HG02884 (cell line): ENCODE measurements around the gene KANK2.

Source experiments
- ATAC-seq: cut with Tn5 transposase; IDR thresholded peaks from one replicate; pipeline ENCODE4 v1.9.1; 2021; ENCODE audit warnings: mild to moderate bottlenecking, moderate library complexity; ENCODE audit not compliant: unreplicated experiment

The KANK2 gene

DNA sequence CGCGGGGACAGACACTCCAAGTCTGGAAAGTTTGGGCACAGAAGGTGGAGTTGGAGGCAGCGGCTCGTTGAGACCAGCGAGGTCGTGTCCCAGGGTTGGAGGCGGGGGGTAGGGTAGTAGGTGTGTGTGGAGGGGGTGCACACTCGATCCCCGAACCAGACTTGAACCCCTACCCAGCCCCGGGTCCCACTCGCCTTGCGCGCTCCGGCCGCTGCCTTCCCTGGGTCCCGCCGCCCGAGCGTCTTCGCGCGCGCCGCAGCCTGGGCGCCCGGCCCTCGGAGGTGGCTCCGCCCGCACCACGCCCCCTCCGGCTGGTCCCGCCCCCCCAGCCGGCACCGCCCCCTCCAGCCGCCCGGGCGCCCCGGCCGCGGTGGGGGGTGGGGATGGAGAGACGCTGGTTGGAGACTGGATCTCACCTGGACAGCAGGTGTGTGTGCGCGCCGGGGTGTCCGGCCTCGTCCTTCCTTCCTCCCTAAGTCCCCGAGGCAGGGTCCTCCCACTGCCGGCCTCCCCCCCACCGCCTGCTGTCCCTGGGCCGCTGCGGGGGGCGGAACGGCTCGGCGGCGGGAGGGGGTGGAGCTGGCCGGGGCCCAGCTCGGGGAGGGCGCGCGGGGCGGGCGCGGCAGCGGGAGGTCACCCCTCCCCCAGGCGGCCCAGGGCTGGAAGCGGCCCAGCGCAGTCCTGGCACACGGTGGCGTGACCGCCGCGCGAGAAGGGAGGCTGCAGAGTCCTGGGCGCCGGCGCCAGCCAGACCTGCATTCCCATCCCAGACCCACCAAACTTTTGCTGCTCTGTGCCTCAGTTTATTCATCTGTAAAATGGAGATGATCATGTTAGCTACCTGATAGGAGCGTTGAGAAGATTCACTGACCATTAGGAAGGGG, at the start of gene KANK2:
Gene KANK2, minus strand, starts transcription at position 255 of the 884 bp plus-strand sequence. CDS start 3,034 bp downstream, outside the sequence.
- ATAC-seq = peak; percentile 81

DNA sequence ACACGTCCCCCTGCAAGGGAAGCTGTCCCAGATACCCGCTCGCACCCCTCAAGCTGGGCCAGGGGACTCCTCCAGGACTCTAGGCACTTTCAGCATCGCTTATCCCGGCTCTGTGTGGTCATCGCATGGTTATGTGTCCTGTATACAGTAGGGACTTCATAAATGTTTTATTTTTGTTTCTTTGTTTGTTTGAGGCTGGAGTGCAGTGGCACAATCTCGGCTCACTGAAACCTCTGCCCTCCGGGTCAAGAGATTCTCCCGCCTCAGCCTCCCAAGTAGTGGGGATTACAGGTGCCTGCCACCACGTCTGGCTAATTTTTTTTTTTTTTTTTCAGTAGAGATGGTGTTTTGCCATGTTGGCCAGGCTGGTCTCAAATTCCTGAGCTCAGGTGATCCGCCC, 49.6 kb upstream of the KANK2 start:
- ATAC-seq = no peak

DNA sequence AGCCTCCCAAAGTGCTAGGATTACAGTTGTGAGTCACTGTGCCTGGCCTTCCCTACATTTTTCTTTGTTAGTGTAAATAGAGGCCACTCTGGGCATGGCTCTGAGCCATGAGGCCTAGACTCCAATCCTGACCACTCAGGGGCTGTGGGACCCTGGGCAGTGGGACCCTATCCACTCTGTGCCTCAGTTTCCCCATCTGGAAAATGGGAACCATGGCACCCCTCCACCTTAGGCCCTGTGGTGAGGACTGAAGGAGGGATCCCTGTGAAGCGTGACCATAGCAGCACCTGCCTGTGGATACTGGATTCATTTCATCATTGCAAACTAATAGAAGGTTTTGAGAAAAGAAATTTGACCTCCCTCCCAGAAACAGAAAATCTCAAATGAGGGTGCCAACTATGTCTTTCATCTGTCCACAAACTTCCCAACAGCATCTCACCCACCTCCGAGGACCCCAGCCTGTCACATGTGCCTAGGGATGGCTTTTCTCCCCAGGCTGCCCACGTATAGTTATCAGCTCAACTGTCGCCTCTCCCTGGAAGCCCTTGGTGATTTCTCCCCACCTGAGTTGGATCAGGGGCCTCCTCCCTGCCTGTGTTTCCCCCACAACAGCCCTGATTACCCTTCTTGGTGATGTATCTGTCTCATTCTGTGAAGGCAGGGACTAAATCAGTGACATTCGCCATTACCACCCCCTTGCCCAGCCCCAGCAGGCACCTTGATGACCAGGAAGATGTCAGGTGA, 47.7 kb upstream of the KANK2 start:
- ATAC-seq = no peak

DNA sequence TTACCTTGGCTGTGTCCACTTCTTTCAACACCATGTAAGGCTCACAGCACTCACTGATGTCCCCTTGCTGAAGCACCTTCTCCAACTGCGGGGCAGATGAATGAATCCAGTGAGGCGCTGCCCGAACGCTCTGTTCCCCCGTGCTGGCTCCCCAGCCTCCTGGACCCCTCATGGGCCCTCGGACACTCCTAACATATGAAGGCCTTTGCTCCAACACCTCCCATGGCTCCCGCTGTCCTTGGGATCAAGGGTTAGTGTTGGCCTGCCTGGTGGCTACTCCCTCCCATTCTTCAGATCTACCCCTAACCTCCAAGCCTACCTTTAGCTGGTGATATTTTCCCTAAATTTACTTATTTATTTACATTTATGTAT, 46.4 kb upstream of the KANK2 start:
- ATAC-seq = no peak

DNA sequence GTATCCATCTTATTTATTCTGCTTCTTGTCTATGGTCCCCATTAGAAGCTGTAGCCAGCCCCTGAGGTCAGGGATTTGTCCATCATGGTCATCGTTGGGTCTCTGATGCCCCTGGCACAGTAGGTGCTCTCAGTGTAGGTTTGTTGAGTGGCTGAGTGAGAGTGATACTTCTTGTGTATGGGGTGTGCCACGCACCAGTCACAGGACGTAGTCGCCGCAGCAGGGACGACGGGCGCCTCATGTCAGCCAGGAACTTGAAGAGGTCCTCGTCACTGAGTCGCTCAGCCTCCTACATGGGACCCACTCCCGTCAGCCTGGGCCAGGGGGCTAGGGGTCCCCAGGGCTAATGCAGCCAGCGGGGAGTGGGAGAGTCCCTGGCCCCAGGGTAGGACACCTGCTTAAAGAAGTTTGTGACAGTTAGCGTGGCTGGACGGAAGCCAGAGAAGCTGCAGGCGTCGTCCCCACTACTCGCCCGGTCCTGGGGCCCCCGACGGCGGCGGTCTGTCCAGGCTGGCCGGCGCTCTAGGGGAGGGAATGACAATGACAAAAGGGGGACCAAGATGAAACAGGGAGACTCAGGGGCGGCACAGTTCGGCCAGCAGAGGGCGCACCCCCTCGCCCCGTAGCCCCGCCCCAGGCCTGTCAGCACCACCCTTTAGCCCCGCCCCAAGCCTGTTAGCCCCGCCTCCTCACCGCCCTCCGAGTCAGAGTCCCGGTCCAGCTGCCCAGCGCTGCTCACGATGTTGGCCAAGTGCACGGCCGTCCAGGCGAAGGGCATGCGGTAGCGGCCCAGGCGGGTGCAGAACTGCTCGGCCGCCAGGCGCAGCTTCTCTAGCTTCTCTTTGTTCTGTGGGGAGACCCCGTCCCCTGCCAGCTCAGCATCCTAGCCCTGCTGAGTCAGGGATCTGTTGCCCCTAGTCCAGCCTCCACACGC, 45.8 kb upstream of the KANK2 start:
- no peak for ATAC-seq

GRCh38 chr19:11242025-11242424, 44.7 kb upstream of the KANK2 start:
- ATAC-seq = no peak

GRCh38 chr19:11240008-11240444, 42.7 kb upstream of the KANK2 start:
- no peak for ATAC-seq

- ATAC-seq = no peak
Measured at GRCh38 chr19:11239377-11240000, 42.1 kb upstream of the KANK2 start, which contains the start of gene ANGPTL8. Gene ANGPTL8, plus strand, starts transcription at chr19:11239619. Its CDS starts 19 bp downstream, at chr19:11239638.

DNA sequence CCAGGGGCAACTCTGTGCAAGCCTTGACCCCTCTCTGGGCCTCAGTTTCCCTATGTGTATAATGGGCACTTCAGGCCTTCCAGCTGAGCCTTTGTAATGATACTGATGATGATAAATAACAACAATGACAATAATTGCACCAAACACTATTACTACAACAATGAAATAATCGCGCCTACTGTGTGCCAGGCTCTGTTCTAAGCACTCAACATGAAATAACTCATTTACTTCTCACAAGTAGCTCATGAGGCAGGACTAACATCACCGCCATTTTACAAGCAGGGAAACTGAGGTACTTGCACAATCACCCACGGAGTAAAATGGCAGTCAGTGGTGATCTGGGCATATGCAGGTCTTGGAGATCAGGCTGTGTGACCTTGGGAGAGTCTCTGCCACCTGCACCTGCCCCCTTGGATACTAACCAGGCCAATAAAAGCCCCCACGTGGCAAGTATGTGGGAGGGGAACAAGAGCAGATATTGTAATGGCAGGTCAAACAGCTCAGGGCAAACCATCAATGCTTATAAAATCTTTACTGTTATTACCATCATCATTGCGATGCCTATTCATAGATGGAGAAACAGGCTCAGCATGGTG, 41.5 kb upstream of the KANK2 start:
- ATAC-seq = no peak

GRCh38 chr19:11238041-11238440, 40.7 kb upstream of the KANK2 start:
- no peak for ATAC-seq

DNA sequence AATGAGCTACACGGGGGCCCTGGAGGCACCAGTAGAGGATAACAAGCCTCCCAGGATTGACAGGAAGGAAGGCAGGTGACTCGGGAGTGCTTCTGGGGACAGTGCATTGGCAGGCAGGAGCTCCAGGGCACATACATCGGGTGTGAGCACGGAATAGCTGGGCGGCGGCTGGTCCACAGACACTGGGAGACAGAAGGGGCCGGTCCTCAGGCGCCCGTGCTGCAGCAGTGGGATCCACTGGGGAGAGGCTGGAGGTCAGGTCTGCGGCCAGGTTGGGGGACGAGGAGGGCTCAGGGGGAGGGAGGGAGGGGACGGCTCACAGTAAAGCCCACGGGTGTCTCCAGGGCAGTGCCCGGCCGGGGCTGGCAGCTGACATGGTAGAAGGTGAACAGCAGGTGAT, 40.0 kb upstream of the KANK2 start:
- ATAC-seq = no peak

- no peak for ATAC-seq
Measured at GRCh38 chr19:11236324-11237301, 39.3 kb upstream of the KANK2 start.

DNA sequence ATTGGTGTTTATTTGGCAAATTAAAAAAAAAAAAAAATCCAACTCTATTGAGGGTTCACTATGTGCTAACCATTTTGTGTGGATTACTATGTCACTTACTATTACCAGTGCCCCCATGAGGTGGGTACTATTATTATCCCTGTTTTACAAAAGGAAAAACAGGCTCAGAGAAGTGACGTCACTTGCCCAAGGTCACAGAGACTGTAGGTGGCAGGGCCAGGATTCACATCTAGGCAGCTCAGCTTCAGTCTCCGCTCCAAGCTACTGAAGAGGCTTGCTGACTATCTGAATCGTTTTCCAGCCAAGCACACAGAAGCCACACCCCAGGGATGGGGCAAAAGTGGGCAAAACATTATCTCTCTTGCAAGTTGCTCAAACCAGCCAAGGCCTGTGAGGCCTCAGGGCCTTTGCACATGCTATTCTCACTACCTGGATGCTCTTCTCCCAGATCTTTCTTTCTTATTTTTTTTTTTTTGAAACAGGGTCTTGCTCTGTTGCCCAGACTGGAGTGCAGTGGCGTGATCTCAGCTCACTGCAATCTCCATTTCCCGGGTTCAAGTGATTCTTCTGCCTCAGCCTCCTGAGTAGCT, 37.2 kb upstream of the KANK2 start:
- no peak for ATAC-seq

GRCh38 chr19:11233073-11233472, 35.7 kb upstream of the KANK2 start:
- ATAC-seq = no peak

DNA sequence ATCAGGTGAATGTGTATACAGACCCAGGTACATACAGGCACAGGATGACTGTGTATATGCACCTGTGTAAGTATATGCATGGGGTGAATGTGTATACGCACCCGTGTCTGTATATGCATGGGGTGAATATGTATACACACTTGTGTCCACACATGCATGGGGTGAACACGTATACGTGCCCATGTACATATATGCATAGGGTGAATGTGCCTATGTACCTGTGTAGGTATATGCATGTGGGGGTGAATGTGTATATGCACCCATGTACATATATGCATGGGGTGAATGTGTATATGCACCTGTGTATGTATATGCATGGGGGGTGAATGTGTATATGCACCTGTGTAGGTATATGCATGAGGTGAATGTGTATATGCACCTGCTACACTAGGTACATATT, 35.2 kb upstream of the KANK2 start:
- ATAC-seq = no peak

DNA sequence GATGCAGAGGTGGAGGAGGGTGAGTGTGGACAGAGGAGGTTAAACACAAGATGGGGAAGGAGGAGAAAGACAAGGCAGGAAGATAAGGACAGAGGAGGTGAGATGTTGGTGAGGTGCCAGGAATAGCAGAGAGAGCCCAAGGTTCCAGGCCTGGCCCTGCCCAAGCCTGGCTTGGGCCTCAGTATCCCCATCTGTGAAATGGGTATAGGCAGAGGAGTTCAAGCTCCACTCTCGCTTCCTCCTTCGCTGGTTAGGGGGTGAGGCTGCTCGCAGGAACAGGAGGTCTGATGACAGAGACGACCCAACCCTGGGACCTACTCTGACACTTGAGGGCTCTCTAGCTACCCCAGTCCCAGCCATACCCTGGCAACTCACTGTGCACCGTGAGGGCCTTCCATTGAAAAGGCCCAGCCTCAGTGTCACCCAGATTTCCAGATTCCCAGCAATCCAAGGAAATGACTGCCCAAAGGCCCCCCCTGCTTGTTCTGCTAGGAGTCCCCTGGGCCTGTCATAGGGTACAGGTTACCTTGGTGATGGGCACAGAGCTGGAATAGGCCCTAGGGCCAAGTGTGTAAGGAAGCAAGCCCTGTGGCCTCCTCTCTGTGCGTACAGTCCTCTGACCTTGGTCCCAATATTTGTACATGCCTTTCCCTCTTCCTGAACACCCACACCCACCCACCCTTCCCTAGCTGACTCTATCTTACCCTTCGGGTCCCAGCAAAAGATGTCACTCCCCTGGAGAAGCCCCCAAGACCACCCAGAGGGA, 33.5 kb upstream of the KANK2 start:
- ATAC-seq = no peak

GRCh38 chr19:11227195-11227886, 30.0 kb upstream of the KANK2 start:
- ATAC-seq = no peak
